ENCODE results near the gene OSMR. TPM values are rescaled to one million over a fixed set of nuclear protein-coding genes. Genes with fewer than 3 reads are reported as not detected.

The OSMR gene
- total and polyA plus RNA-seq, 2 of the 13 experiments (the other 11 are each of a cell fraction or from before 2014, with no cell fraction given): 21.3 to 86.5 TPM

GRCh38 chr5:38923661-38924451 is 78.0 kb downstream of the OSMR start:
- WGBS (ENCODE audit: low lambda C conversion rate): 55% methylated on average over 3 of the region's 3 CpGs
- Histone ChIP-seq H2AFZ (ENCODE audit: low read length) (no peak overlapping the region), H3K9ac (ENCODE audit: insufficient read depth, low read depth, low read length) (no peak overlapping the region), H3K79me2 (ENCODE audit: insufficient read depth, low read length) (no peaks in the 10 kb centered on the region), H3K27ac (ENCODE audit: extremely low read length, insufficient read depth, low read length) (no peak overlapping the region), H3K9me3 (ENCODE audit: low read length) (no peaks in the 10 kb centered on the region), H3K4me3 (replicated peaks in 1 of 3; ENCODE audit: insufficient read depth in 1 of 3, low read depth in 2 of 3, low read length in 3 of 3) (no peak overlapping the region), H3K36me3 (replicated peaks in 1 of 2; ENCODE audit: control insufficient read depth in 1 of 2, insufficient read depth in 2 of 2, low read length in 2 of 2) (peaks cover 10 to 46% of the 10 kb centered on the region in 2 experiments), H3K4me1 (ENCODE audit: insufficient read depth, low read length) (peaks cover 8% of the 10 kb centered on the region), H4K20me1 (ENCODE audit: insufficient read depth, low read length) (peaks cover 5% of the 10 kb centered on the region; the same call in 1 of the 2 replicates), H3K4me2 (ENCODE audit: low read depth, low read length) (no peak overlapping the region), H3K27me3 (ENCODE audit: control insufficient read depth in 1 of 2, insufficient read depth in 2 of 2, low read length in 2 of 2) (no peaks in the 10 kb centered on the region)
- in situ Hi-C loops (cut with HindIII; ENCODE audit: extremely low pct_ligation_motif_present, low pct_unique_long_range_greater_than_20kb) (no loop called here), intact Hi-C loops (cut with micrococcal nuclease; ENCODE audit: unreplicated experiment) (loop anchor here (2.0 to 5.0 kb wide), 2 partner anchors 77 to 91 kb away; partner anchors contain the start of gene OSMR)
- FAIRE-seq (no peak), DNase-seq (ENCODE audit: low spot score) (no peak), ATAC-seq (peak; percentile 52)
- CTCF ChIA-PET (ENCODE audit: low intra/inter-chr PET ratio, low total read pairs): no interaction called here
- no TSS peak for BruUV-seq (replicated peaks)
- POLR2A ChIA-PET: no interaction called here
- TF ChIP-seq ZNF562 (CRISPR knock-in tag; IDR thresholded peaks at IDR 0.05; ENCODE audit: borderline replicate concordance): no peak
- peak; percentile 51; the same call in 1 of the 2 replicates for TF ChIP-seq SALL1 (CRISPR knock-in tag; IDR thresholded peaks at IDR 0.05)
- TF ChIP-seq, protein P1, sequence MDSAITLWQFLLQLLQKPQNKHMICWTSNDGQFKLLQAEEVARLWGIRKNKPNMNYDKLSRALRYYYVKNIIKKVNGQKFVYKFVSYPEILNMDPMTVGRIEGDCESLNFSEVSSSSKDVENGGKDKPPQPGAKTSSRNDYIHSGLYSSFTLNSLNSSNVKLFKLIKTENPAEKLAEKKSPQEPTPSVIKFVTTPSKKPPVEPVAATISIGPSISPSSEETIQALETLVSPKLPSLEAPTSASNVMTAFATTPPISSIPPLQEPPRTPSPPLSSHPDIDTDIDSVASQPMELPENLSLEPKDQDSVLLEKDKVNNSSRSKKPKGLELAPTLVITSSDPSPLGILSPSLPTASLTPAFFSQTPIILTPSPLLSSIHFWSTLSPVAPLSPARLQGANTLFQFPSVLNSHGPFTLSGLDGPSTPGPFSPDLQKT (CRISPR knock-in tag; IDR thresholded peaks at IDR 0.05; ENCODE audit: borderline replicate concordance): no peak
- TF ChIP-seq TRIM24 (CRISPR knock-in tag; IDR thresholded peaks at IDR 0.05): no peak
- TF ChIP-seq, protein P2, sequence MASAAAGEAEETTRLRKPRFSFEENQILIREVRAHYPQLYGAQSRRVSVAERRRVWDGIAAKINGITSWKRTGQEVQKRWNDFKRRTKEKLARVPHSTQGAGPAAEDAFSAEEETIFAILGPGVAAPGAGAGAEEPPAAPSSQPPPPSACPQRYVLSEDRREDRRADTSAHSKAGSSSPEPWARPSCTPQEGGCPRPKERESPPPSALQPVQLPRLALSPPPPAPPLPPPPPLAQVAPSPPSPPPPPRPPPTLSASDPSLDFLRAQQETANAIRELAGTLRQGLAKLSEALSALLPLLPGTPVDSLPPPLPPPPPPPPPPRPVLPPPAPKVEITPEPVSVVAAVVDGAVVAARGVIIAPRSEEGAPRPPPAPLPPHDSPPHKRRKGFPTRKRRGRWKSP (CRISPR knock-in tag; IDR thresholded peaks at IDR 0.05): no peak
- no peak for TF ChIP-seq ZNF296 (CRISPR knock-in tag; conservative IDR thresholded peaks at IDR 0.05)
- TF ChIP-seq, protein P3, sequence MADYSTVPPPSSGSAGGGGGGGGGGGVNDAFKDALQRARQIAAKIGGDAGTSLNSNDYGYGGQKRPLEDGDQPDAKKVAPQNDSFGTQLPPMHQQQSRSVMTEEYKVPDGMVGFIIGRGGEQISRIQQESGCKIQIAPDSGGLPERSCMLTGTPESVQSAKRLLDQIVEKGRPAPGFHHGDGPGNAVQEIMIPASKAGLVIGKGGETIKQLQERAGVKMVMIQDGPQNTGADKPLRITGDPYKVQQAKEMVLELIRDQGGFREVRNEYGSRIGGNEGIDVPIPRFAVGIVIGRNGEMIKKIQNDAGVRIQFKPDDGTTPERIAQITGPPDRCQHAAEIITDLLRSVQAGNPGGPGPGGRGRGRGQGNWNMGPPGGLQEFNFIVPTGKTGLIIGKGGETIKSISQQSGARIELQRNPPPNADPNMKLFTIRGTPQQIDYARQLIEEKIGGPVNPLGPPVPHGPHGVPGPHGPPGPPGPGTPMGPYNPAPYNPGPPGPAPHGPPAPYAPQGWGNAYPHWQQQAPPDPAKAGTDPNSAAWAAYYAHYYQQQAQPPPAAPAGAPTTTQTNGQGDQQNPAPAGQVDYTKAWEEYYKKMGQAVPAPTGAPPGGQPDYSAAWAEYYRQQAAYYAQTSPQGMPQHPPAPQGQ (CRISPR knock-in tag; IDR thresholded peaks at IDR 0.05; ENCODE audit: borderline replicate concordance): no peak
- no peak for TF ChIP-seq IKZF1 (IDR thresholded peaks at IDR 0.05)
- no peak for TF ChIP-seq IKZF5 (CRISPR knock-in tag; IDR thresholded peaks at IDR 0.05)
- no peak for TF ChIP-seq RFX1 (IDR thresholded peaks at IDR 0.05)
- TF ChIP-seq SMAD9 (CRISPR knock-in tag; IDR thresholded peaks at IDR 0.05): no peak
- TF ChIP-seq, protein P4, sequence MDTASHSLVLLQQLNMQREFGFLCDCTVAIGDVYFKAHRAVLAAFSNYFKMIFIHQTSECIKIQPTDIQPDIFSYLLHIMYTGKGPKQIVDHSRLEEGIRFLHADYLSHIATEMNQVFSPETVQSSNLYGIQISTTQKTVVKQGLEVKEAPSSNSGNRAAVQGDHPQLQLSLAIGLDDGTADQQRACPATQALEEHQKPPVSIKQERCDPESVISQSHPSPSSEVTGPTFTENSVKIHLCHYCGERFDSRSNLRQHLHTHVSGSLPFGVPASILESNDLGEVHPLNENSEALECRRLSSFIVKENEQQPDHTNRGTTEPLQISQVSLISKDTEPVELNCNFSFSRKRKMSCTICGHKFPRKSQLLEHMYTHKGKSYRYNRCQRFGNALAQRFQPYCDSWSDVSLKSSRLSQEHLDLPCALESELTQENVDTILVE (CRISPR knock-in tag; IDR thresholded peaks at IDR 0.05): no peak
- no peak for TF ChIP-seq FOXP1 (IDR thresholded peaks at IDR 0.05)
- no peak for TF ChIP-seq FOXP1 (CRISPR knock-in tag; IDR thresholded peaks at IDR 0.05)
- no peak for TF ChIP-seq ZNF205 (CRISPR knock-in tag; IDR thresholded peaks at IDR 0.05)
- TF ChIP-seq, protein P5, sequence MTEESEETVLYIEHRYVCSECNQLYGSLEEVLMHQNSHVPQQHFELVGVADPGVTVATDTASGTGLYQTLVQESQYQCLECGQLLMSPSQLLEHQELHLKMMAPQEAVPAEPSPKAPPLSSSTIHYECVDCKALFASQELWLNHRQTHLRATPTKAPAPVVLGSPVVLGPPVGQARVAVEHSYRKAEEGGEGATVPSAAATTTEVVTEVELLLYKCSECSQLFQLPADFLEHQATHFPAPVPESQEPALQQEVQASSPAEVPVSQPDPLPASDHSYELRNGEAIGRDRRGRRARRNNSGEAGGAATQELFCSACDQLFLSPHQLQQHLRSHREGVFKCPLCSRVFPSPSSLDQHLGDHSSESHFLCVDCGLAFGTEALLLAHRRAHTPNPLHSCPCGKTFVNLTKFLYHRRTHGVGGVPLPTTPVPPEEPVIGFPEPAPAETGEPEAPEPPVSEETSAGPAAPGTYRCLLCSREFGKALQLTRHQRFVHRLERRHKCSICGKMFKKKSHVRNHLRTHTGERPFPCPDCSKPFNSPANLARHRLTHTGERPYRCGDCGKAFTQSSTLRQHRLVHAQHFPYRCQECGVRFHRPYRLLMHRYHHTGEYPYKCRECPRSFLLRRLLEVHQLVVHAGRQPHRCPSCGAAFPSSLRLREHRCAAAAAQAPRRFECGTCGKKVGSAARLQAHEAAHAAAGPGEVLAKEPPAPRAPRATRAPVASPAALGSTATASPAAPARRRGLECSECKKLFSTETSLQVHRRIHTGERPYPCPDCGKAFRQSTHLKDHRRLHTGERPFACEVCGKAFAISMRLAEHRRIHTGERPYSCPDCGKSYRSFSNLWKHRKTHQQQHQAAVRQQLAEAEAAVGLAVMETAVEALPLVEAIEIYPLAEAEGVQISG (CRISPR knock-in tag; IDR thresholded peaks at IDR 0.05): no peak
